Measurements from ENCODE around the gene CDC42BPA.

- TF ChIP-seq CTCF (conservative IDR thresholded peaks at IDR 0.05; ENCODE audit: low read depth, low read length) (no peak), EZH2 (IDR thresholded peaks at IDR 0.05; ENCODE audit: low read length, unreplicated experiment) (no peak)
Measured at GRCh38 chr1:227357171-227357926, 39.1 kb upstream of the CDC42BPA start.
